Medulla oblongata (tissue), 1 donor: ENCODE measurements around the gene ZNF362.

Source experiments
- DNase-seq: peaks from one replicate; pipeline ENCODE4 v3.0.0-alpha.2; 2015; ENCODE audit errors: extremely low spot score

The ZNF362 gene

DNA sequence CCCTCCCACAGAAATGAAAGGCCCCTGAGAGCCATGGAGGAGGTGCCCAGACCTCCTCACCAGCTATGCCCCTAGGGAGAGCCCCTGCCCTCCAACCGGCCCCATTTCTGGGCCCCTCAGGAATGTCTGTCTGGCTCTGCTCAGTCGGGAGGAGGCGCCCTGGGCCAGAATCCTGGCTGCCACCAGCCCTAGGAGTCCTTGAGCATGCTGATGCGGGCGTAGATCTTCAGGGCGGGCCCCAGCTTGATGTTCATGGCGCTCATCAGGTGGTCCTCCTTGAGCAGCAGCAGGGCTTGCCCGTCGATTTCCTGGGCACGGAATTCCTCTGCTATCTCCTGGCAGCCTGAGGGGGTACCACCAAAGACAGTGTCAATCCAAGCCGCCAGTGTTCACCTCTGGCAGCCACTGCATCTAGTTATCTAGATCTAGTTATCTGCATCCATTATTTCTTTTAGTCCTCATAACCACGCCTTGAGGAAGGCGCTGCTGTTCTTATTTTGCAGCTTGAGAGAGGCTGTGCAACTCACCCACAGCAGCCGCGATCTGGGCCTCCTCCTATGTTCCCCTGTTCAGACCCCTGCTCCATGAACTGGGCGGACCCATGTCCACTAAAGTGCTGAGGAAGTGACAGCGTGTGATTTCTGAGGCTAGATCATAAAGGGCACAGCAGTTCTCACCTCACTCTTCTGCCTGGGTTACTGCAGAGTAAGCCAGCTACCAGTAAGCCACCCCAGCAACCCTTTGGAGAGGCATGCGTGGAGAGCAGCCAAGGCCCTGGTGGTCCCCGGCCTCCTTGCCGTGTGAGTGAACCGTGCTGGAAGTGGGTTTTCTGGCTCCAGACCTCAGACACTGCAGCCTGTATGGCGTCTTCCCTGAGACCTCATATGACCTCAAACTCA, 68.6 kb downstream of the ZNF362 start:
- no peak for DNase-seq

DNA sequence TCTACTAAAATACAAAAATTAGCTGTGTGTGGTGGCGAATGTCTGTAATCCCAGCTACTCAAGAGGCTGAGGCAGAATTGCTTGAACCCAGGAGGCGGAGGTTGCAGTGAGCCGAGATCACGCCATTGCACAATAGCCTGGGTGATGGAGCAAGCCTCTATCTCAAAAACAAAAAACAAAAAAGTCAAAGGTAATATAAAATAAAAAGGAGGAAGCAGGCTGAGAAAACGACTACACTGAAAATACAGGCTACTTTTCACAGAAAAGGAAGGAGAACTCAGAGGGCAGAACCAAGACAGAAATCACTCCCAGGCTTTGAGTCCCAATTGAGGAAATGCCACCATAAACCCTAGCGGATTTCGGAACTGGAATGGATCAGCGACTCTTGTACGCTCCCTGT, 70.5 kb downstream of the ZNF362 start:
- no peak for DNase-seq

DNA sequence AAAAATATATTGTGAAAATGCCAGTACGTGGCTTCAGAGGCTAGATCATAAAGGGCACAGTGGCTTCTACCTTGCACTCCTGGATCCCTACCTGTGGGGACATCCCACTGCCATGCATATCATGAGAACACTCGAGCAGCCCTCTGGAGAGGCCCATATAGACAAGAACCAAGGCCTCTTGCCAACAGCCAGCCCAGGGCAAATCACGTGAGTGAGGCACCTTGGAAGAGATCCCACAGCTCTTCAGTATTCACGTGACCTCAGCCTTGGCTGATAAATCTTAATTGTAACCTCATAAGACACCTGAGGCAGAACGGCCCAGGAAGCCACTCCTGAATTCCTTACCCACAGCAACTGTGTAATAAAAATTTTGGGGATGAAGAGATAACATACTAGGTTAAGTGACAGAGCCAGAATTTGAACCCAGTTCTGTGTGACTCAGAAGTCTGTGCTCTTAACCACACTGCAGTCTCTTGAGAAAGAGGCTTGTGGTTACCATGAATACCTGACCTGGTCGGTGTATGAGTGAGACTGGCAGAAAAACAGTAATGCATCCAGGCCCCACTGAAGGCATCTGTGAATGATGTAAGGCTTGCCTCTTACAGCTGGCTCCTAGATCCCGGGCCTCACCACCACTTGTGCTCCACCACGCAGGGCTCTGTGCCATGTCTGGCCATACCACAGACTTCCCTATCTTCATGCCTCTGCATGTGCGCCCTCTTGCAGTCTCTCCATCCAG, 71.5 kb downstream of the ZNF362 start:
- no peak for DNase-seq

DNA sequence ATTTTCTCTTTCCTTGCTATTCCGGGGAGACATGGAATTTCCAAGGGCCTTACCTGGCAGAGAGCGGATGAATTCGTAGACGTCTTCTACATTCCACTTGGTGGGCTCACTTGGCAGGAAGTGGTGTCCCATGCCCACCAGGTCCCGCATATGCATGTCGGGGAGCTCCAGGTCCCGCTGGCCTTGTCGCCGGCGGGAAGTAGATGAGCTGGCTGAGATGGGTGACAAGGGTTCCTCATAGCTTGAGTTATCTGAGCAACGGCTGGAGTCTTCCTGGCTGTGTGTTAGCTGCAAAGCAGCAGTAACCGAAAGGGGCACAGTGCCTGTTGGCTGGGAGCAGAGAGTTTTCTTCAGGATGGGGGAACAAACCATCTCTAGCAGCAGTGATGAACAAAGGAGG, 72.5 kb downstream of the ZNF362 start:
- no peak for DNase-seq

DNA sequence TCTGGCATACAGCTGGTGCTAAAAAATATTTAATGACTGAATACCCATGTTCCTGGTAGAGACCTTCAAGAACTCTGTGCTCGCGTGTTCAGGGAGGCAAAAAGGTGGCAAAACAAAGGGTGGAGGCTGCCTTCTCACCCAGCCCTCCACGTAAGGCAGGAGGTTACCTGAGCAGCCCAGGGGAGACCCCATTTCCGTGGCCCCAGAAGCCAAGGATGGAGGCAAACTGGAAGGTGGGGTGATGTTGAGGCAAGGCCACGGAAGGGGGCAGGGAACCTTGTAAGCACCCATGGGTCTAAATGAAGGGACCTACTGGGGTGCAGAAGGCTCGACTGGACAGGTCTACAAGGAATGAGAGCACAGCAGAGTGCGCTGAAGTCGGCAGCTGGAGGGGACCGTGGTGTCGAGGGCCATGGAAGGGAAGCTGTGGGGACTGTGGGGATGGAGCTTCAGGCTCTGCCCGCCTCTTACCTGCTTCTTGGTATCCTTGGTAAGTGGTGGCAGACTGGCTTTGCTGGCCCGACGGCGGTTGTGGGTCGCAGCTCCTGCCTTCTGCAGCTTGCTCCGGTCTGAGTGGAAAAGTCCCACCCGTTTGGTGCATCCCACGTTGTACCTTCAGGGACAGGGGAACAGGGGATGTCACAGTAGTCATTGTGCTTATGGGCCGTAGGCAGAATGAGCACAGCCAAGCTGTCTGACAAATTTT, 73.5 kb downstream of the ZNF362 start:
- DNase-seq, result no peak

DNA sequence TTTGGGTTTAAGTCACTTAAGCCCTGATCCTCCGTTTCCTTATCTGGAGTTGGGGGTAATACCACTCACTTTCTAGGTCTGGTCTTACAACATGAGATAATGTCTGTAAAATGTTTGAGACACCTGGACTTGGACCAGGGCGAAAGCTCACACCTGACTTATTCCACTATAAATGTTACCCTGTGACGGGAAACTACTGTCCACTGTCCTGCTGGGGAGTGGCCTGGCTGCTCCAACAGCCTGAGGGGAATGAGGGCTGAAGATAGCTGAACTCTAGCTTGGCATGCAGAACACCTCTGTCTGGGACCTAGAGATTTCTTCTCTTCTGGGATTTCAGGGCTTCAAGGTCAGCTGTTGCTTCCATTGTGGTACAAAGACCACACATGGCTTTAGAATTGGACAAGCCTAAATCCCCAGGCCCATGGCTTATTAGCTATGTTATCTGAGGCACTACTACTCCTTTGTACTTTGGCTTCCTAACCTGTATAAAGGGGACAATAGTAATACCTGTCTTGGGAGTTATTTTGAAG, 74.1 kb downstream of the ZNF362 start:
- DNase-seq, result no peak

DNA sequence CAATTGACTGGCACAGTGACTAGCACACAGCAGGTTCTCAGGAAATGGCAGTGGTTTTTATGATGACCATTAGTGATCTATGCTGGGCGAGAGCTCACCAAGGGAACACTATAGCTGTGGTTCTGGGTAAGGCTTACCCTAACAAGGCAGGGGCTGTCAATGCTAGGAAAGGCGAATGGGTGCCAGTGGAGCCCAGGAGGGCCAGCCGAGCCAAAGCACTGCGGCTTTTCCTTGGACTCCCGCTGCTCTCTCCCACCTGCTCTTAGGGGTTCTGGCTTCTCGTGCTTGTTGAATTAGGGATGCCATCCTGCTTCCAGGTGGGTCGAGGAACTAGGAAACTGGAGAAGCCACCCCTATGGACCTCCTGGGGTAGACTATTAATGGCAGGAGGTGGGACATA, 74.6 kb downstream of the ZNF362 start:
- no peak for DNase-seq

DNA sequence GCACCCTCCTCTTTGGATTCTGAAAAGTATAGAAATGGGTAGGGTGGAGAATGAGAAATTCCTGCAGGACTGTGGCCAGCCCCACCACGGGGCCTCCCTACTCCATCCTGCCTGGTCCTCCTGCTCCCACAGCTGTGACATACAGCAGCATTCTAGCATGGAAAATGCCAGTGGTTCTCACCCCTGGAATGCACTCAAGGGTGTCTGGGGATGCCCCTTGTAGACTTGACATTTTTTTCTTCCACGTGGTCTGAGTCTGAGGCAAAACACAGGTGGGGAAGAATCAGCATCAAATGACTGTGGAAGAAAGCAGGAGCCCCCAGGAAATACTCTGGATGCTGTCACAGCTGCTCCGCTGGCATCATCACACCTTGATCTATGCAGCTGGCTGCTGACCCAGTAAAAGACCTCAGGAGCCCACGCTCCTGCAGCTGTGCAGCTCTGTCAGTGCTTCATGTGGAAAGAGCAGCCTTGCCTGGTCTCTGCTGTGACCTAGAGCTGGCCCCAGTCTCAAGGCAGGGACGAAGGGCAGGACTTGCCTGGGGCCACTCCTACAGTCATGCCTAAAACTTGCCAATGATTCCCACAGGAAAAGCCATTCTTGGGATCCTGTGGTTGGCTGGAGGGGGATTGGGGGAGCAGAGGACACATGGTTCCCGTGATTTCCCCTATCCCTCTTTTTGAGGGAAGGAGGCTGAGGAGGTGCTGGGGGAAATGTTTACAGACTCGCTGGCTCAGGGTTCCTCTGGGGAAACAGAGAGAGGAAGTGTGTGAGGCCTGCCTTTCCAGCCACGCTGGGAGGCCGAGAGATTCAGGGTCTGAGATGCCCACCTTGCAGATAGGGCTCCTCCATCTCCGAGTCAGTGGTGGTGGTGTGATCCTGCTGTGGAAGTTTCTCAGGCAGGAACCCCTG, 75.4 kb downstream of the ZNF362 start:
- DNase-seq, result no peak

DNA sequence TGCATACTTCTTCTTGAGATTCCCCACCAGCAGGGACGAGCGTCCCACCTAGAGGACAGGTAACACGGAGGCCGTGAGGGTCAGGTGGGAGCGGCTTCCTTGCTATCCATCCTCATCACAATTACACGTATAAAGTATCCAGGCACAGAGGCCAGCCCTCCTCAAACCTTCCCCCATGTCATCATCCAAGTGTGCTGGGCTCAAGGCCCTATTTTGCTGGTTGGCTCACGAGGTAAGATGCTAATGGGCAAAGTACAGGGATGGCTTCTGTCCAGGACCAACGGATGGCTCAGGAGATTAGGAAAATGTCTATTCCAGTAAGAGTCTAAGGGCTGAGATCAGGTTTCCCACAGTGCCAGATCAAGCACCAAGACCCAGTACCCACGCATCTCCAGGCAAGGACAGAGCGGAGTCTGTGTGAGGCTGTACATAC, 76.1 kb downstream of the ZNF362 start:
- DNase-seq, result no peak

DNA sequence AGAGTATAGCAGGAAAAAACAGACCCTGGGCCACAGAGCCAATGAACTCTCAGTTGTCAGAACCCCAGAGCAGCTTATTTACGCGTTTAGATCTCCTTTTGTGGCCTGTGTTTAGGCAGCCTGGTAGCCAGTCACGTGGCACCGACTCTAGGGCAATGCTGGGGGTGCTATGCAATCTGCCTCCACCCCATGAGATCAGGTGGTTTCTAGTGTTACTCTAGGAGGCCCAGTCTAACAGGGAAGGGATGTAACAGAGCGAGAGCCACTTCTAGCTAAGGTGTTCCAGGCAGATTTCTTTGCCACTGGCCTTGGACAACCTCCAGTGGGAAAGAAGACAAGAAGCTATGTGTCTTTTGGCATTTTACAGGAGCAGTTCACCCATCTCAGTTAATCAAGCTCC, 76.6 kb downstream of the ZNF362 start:
- DNase-seq, result no peak

DNA sequence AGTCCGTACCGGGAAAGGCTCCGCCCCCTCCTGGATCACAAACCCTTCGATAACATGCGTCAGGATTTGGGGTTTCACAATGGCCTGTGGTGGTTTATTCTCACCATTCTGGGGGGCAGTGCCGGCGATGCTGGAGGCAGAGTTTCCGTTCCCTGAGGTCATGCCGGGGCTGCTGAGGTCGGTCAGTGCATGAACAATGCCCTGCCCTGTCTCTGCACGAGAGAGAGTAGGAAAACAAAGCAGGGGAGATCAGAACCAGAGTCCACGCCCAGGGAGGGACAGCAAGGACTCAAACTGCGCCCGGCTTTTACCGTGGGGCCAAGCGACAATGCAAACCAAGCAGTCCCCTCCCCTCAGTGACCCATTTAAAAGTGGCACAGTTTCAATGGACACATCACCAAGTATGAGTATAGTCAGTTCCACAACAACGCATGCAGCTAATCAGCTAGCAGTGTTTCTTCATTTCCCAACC, 77.8 kb downstream of the ZNF362 start:
- DNase-seq, result no peak

DNA sequence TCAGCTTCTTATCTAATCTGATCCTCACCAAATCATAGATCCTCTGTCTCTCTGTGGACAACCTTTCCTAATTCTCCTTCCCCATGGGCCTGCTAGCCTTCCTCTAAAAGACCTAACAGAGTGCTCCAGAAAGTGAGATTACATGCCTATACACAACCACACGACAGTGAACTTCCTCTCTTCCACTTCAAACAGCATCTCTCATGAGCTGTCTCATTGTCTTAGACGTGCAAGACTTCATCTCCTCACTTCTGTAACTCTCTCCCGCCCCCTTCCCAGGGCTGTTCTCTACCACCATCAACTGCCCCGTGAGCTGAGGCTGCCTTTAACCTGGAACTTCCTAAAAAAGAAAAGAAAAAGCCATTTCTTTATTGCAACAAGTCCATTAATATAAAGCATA, 78.7 kb downstream of the ZNF362 start:
- DNase-seq, result peak; percentile 70

DNA sequence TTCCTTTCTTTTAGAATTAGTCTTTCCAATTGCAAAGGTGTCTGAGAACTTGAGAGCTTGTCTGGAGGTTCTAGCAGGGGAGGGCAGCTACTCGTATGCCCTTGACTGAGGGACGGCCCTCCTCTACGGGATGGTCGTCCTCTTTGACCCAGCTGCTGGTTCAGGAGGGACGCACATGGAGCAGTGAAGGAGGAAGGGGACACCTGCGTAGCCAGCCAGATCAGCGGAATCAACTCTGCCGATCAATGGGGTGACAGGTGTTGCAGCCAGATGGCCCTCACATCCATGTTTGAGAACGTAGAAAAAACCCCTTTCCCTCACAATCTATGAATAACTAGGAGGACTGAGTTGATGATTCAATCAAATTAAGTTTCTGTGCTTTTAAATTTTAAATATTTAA, 80.3 kb downstream of the ZNF362 start:
- no peak for DNase-seq

DNA sequence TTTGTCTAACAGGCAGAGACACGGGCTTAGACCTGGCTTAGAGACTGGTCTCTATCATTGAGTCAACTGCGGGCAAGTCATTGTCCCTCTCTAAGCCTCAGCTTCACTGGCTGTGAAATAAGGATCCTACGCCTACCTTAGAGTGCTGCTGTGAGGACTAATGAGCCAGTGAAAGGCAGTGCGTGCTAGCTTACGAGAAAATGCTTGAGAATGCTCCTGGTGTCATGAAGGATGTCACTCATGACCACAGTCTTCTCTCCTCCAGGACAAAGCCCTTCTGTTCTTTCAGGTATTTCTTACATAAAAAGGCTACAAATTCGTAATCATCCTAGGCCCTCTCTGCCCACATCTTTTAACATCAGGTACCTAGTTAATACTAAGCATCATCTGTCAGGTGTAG, 81.1 kb downstream of the ZNF362 start:
- DNase-seq, result no peak

DNA sequence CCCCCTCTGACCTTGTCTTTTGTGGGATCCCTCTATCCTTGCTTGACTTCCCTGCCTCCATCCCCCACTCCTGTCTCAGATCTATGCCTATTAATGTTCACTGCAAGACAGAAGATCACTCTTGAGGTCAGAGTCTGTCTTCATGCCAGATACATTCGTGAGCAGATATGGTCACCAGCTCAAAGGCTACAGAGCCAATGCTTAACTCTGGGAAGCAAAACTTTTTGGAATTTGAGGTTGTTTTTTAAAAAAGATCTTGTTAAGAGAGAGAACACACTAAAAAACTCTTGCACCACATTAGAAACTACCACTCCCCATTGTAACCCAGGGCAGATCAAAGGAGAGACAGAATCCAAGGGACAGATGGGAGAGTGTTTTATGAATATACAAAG, 81.8 kb downstream of the ZNF362 start:
- DNase-seq, result no peak

DNA sequence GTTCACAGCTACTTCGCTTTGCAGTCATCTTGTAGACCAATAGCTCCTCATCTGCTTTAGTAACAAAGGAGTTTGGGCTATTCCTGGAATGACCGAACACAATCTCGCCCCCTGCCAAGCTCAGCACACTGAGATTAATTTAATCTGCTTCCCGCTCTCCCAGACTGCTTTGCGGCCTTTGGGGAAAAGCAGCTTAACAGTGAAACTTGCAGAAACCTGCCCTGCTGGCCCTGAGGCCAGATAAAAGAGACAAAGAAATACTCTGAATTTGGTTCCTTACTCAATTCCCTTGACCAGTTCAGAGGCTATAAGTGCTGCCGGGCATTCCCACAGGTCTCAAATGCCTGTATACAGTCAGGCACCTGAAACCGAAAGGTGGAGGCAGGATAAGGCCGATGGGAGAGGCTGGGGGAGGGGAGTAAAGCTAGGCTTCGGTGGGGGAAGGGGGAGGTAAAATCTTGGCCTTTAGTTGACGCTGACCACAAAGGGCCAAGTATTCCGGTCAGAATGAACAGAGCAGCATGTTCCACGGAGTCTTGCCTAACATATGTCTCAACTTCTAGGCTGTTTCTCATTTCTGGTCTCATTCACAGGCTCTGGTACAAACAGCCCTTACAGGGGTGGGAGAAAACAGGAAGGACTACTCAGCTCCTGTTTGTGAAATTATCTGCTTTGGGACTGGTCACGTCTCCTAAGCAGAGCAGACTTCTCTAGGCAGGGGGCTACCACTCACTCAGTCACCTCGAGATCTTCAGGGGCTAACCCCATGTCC, 82.3 kb downstream of the ZNF362 start:
- DNase-seq, result peak; percentile 74

DNA sequence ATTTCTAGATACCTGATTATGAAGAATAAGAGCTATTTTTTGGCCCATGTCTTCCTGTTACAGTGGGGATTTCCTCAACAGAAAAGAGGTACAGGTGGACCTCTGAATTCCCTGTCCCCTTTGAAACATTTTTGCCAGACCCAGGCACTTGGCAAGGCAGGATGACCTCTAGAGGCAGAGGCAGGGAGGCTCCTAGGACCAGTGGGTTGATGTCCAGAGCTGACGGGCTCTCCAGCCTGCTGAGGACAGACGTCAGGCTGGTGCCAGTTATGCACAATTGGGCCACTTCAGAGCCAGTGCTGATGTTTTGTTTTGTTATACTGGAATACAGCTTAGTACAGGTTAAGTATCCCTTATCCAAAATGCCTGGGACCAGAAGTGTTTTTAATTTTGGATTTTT, 83.1 kb downstream of the ZNF362 start:
- peak; percentile 66 for DNase-seq

DNA sequence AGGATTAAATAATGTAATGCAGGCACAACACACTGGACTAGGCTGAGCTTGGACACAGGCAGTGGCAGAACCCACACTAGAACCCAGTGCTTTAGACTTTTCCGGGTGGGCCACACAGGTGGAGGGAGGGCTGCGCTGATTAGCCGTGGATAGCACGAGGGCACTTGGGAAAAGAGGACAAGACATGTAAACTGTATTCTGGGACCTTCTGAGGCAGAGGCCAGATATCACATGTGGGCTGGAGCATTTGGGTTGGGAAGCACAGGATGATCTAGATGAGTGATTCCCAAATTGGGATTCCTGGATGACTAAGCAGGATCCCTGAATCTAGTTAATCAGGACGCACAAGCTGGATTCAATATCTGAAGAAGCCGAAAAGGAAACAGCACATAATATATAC, 84.9 kb downstream of the ZNF362 start:
- DNase-seq, result no peak

DNA sequence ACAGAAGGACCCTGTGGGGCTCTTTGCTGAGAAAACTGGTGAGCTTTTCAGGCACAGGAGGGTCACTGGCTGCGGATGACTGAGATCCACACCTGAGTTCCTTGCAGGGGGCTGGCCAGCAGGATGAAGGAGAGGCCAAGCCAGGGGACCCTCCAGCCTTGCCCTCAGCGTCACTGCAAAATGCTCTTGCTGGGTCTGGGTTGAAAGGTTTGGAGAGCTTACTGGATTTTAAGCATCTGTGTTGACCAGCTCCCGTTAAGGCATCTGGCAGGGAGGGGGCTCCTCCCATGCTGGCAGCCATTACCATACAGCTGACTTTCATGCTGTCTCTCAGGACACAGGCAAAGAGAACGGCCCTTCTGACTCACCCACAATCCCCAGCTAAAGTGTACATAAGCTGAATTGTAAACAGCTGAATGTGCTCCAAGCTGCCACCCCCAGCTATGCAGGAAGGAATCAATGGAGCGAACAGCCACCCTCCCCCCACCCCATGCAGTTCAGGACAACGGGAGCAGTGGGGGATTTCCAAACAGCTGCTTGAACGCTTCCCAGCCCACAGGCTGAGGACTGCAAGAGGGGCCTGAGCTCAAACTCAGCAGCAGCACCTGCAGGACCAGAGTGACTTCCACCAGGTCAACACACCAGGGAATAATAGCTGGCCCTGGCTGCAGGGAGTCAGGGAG, 85.9 kb downstream of the ZNF362 start:
- DNase-seq, result peak; percentile 85

DNA sequence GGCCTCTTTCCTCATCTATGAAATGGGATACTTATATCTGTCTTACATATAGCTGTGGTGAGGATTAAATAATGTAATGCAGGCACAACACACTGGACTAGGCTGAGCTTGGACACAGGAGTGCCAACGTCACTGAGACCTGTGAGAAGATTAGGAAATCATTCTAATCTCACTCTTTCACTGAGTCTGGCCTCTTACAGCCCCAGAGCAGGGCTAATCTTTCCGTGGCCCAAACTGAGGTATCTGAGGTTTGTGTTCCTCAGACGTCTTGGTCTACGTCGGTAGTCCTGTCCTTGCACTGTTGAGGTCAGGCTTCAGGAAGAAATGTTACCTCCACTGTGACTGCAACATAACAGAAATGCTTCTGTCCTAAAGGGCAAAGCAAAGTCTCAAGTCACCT, 87.2 kb downstream of the ZNF362 start:
- DNase-seq, result no peak
